Ovary (tissue), 9 donors: ENCODE results near the gene DNER. TPM values are rescaled to one million over a fixed set of nuclear protein-coding genes. Genes with fewer than 3 reads are reported as not detected.

ENCODE experiments used
- DNase-seq, 5 donors: peaks; one replicate each; pipeline ENCODE4 v3.0.0-alpha.2; 2019 to 2020
- H3K27ac ChIP-seq, 2 donors: fragments of 200-600 bp; one replicate each; pipeline versions ENCODE4 v1.5.1 to v1.8.0; 2019 to 2022
- H3K27me3 ChIP-seq: fragments of 200-600 bp; one replicate; pipeline ENCODE4 v1.8.0; 2022
- H3K36me3 ChIP-seq: fragments of 200-600 bp; sonication (generic); one replicate; pipeline ENCODE4 v1.5.1; 2019
- H3K4me1 ChIP-seq: one replicate; pipeline ENCODE4 v1.8.1; 2013; ENCODE audit warnings: mild to moderate bottlenecking, moderate library complexity; ENCODE audit not compliant: insufficient read depth
- H3K4me3 ChIP-seq: fragments of 200-600 bp; sonication (generic); one replicate; pipeline ENCODE4 v1.5.1; 2017
- H3K9me3 ChIP-seq, 2 donors: fragments of 200-600 bp in 1 of 2; sonication (generic) in 1 of 2; one replicate each; pipeline versions ENCODE4 v1.5.1 to v1.8.1; 2013 to 2019; ENCODE audit warnings: mild to moderate bottlenecking in 1 of 2, moderate library complexity in 1 of 2
- CTCF ChIP-seq, 3 donors: fragments of 450-650 bp in 2 of 3; fragments of 200-600 bp in 1 of 3; IDR thresholded peaks; one replicate each; pipeline versions ENCODE4 v1.5.1 to v1.8.0; 2016 to 2022; ENCODE audit warnings: antibody characterized with exemption in 3 of 3, mild to moderate bottlenecking in 1 of 3
- EP300 ChIP-seq: sonication (generic); formaldehyde crosslinking; IDR thresholded peaks from one replicate; pipeline ENCODE4 v1.6.1; 2017; ENCODE audit warnings: antibody characterized with exemption
- POLR2A ChIP-seq: fragments of 450-650 bp; IDR thresholded peaks from one replicate; pipeline ENCODE4 v1.6.1; 2017; ENCODE audit warnings: antibody characterized with exemption, mild to moderate bottlenecking, moderate library complexity
- WGBS, 3 donors: extraction: QIAGEN DNeasy Blood & Tissue Kit in 1 of 3; methylation state at CpG; one replicate each; pipeline versions ENCODE4 v1.1.5 to v1.1.7; 2013 to 2017; 5-methylcytosine and 5-hydroxymethylcytosine counted together
- intact Hi-C, 4 donors: fragments of 100-400 bp; cut with DNase I; formaldehyde crosslinking; loops; one replicate each; pipeline versions ENCODE4 v1.11.0 to v1.15.1; 2022 to 2023
- polyA plus RNA-seq, 2 donors: library from polyadenylated mRNA; stranded (reverse); fragments of 200-250 nt in 1 of 2; fragments of 350-450 nt in 1 of 2; fragmentation: Illumina TruSeq in 1 of 2; extraction: RNeasy Lipid Tissue Mini Kit (QIAGEN cat#74804) in 1 of 2; gene quantifications; one replicate each; pipeline ENCODE4 v1.2.3, GENCODE V29; 2013 to 2014
- total RNA-seq, 7 donors: library from RNA; depleted of rRNA in 2 of 7; stranded (reverse); fragments of >200 nt in 2 of 7; fragmentation: NEBNext Ultra II Directional in 3 of 7; extraction: Animal tissue kit (Norgen Biotek cat#: 25700) in 3 of 7; gene quantifications; one replicate each; pipeline versions ENCODE4 v1.1.0 to v1.2.4, GENCODE V29; 2016 to 2023
- donor health status: DM: no; HTN: no; CAD: no; lungs with moderate emphysema.
- donor health status: DM: no; HTN: no; CAD: no.
- donor health status: Bipolar disorder and iron deficiency.
- donor health status: DM: yes; HTN: yes; CAD: no.
- donor health status: DM: no; HTN: no; CAD: no.
- donor health status: DM: yes; HTN: yes; CAD: no.

DNER gene
- total and polyA plus RNA-seq, 9 donors = 0.17 to 2.7 (median 1.2) TPM; not detected in 1

- H3K27ac ChIP-seq = no peak overlapping the region
- TF ChIP-seq POLR2A (no peak), CTCF (IDR thresholded peaks at IDR 0.05) (no peak), EP300 (no peak)
- H3K27me3 ChIP-seq = no peaks in the 10 kb centered on the region
- DNase-seq = no peak
- no peaks in the 10 kb centered on the region for H3K36me3 ChIP-seq
- WGBS, 3 donors = 78 to 91% (median 86%) methylated on average over 1 of the region's 1 CpG
- intact Hi-C loops = no loop called here
- no peaks in the 10 kb centered on the region for H3K9me3 ChIP-seq
- H3K4me1 ChIP-seq = no peaks in the 10 kb centered on the region
- no peak overlapping the region for H3K4me3 ChIP-seq
These were observed 60.8 kb downstream of the DNER start for GRCh38 chr2:229653531-229653930.

- intact Hi-C loops = no loop called here
These were observed 61.6 kb downstream of the DNER start for GRCh38 chr2:229652796-229653195.

GRCh38 chr2:229650901-229651300 is 63.5 kb downstream of the DNER start:
- no peaks in the 10 kb centered on the region for H3K36me3 ChIP-seq
- H3K4me1 ChIP-seq = no peaks in the 10 kb centered on the region
- TF ChIP-seq POLR2A (no peak), EP300 (no peak), CTCF (IDR thresholded peaks at IDR 0.05) (no peak)
- H3K27me3 ChIP-seq = no peaks in the 10 kb centered on the region
- H3K27ac ChIP-seq = no peak overlapping the region
- DNase-seq = no peak
- intact Hi-C loops = no loop called here
- no peaks in the 10 kb centered on the region for H3K9me3 ChIP-seq
- no peak overlapping the region for H3K4me3 ChIP-seq
- WGBS, 3 donors = 79 to 90% (median 88%) methylated on average over 3 of the region's 3 CpGs

More at GRCh38 chr2:229652796-229653195, 61.6 kb downstream of the DNER start:
- Histone ChIP-seq H3K9me3 (no peaks in the 10 kb centered on the region), H3K4me1 (no peaks in the 10 kb centered on the region), H3K36me3 (no peaks in the 10 kb centered on the region), H3K27ac (no peak overlapping the region), H3K27me3 (no peaks in the 10 kb centered on the region), H3K4me3 (no peak overlapping the region)
- WGBS, 3 donors = 73 to 84% (median 80%) methylated on average over 5 of the region's 5 CpGs
- no peak for TF ChIP-seq POLR2A
- no peak for TF ChIP-seq EP300
- TF ChIP-seq CTCF (IDR thresholded peaks at IDR 0.05) = no peak
- no peak for DNase-seq

GRCh38 chr2:229650059-229650458 is 64.3 kb downstream of the DNER start:
- DNase-seq = no peak
- H3K9me3 ChIP-seq = no peaks in the 10 kb centered on the region
- H3K4me1 ChIP-seq = no peaks in the 10 kb centered on the region
- TF ChIP-seq EP300 = no peak
- no peak for TF ChIP-seq POLR2A
- no peak for TF ChIP-seq CTCF (IDR thresholded peaks at IDR 0.05)
- intact Hi-C loops = no loop called here
- no peaks in the 10 kb centered on the region for H3K27me3 ChIP-seq
- H3K36me3 ChIP-seq = no peaks in the 10 kb centered on the region
- WGBS, 3 donors = 83 to 88% (median 84%) methylated on average over 5 of the region's 5 CpGs
- no peak overlapping the region for H3K27ac ChIP-seq
- H3K4me3 ChIP-seq = no peak overlapping the region
